ENCODE results near the gene C13orf46.

DNA sequence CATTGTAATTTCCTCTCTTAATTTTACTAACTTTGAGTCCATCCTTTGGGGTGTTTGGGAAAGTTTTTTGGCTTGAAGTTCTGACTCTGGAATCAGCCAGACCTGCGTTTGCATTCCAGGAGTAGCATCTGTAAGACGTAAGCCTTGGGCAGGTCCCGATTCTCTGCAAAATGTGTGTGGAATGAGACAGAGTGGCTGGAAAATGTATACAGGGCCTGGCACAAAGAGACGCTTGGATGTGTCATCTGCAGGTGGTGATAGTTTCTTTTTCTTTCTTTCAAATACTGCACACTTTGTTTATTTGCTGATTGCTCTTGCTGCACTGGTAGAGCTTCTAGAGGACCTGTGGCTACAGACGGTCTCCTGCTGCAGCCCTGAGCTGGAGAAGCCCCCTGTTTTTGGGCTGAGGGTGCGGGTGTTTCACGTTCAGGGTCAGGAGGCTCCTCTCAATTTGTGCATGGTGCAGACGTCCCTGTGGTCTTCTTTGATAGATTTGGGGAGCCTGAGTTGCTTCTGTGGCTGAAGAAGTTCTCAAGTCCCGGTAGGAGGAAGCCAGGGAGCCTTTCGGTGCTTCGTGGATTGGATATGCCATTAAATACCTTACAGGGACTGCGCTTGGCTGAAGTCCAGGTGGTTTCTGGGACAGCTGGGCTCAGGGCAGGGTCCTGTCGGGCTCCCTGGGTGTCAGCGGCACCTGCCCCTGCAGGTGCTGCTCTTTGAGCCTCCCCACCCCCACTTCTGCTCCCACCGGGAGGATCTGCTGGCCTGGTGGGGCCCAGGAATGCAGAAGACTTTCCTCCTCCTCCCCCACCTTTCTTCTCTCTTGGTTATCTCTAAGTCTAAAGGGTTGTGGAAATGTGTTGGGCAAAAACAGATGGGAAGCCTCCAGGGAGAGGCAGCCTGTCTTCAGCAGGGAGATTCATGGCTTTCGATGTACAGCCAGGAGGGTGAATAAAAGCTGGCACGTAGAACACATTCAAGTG is 66.0 kb downstream of the C13orf46 start:
- TF ChIP-seq, protein P1, sequence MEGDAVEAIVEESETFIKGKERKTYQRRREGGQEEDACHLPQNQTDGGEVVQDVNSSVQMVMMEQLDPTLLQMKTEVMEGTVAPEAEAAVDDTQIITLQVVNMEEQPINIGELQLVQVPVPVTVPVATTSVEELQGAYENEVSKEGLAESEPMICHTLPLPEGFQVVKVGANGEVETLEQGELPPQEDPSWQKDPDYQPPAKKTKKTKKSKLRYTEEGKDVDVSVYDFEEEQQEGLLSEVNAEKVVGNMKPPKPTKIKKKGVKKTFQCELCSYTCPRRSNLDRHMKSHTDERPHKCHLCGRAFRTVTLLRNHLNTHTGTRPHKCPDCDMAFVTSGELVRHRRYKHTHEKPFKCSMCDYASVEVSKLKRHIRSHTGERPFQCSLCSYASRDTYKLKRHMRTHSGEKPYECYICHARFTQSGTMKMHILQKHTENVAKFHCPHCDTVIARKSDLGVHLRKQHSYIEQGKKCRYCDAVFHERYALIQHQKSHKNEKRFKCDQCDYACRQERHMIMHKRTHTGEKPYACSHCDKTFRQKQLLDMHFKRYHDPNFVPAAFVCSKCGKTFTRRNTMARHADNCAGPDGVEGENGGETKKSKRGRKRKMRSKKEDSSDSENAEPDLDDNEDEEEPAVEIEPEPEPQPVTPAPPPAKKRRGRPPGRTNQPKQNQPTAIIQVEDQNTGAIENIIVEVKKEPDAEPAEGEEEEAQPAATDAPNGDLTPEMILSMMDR (IDR thresholded peaks at IDR 0.05), result no peak
- no peak for TF ChIP-seq ZFX (IDR thresholded peaks at IDR 0.05; ENCODE audit: borderline replicate concordance)

Data from 22Rv1 (cell line).